Inflammatory macrophage treated with lipopolysaccharide for 4 hours (primary cell): Measurements from ENCODE around the gene DDIT4.
"Not testable (repeated sequence)": the region's sequence is repeated elsewhere in the genome, so short reads cannot be mapped to it uniquely, and the experiment has no call there.

Source experiments
- DNase-seq: peaks from one replicate; pipeline ENCODE4 v3.0.0-alpha.2; 2020

Gene DDIT4

GRCh38 chr10:72273410-72274212 lies at the start of gene DDIT4:
DDIT4 (plus strand) TSS chr10:72273924; CDS start chr10:72274217, 293 bp downstream.
- DNase-seq = peak; percentile 99

DNA sequence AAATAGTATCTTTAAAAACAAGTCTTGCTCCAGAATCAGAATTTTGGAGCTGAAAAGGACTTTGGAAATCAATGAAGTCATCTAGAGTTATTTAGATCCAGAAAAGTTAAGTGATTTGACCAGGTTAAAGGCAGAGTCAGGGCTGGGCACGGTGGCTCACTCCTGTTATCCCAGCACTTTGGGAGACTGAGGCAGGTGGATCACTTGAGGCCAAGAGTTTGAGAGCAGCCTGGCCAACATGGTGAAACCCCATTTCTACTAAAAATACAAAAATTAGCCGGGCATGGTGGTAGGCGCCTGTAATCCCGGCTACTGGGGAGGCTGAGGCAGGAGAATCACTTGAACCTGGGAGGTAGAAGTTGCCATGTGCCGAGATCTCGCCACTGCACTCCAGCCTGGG lies 49.5 kb upstream of the DDIT4 start:
- not testable (repeated sequence) for DNase-seq

DNA sequence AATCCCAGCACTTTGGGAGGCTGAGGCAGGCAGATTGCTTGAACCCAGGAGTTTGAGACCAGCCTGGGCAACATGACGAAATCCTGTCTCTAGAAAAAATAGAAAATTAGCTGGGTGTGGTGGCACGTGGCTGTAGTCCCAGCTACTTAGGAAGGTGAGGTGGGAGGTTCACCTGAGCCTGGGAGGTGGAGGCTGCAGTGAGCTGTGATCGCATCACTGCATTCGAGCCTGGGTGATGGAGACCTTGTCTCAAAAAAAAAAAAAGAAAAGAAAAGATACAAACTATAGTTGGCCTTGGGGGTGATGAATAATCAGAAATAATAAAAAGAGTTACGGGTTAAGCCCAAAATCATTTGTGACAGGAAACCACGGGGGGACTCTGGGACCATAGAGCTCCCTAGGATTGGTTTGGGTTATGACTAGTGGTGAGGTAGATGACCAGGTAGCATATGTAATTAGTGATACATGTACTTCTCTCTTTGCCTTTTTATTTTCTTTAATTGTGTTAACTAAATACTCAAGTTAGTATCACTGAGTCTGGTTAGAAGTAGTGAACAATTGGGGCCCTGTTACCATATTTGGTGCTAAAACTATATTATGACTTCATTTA lies 47.2 kb upstream of the DDIT4 start:
- no peak for DNase-seq

DNA sequence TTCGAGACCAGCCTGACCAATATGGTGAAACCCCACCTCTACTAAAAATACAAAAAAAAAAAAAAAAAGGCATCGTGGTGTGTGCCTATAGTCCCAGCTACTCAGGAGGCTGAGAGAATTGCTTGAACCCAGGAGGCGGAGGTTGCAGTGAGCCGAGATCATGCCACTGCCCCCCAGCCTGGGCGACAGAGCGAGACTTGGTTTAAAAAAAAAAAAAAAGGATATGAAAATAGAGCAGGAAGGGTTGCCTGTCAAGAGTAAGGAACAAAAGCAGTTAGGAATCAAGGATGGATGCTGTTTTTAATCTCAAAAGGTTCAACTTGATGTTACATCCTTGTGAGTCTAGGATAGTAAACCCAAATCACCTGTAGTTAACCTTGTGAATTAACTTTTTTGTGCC lies 45.9 kb upstream of the DDIT4 start:
- no peak for DNase-seq

DNA sequence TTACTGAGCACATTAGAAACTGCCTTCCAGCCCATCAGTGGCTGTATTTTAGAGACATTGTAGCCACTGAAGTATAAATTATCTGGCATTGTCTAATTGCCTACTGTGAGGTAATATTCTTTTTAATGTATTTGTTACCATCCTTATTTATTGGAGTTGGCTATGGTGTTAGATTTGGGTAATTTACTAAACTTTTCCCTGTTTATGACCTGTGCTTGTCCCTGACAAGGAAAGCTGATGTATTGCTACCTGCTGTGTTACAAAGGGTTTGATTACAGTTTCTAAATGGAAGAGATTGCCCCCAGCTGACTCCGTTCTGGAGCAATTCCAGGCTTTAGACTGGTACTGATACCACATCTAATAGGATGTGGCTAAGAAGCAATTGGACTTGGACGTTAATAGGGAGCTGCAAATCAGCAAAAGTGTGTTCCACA lies 45.4 kb upstream of the DDIT4 start:
- no peak for DNase-seq

- DNase-seq = peak; percentile 39
These were observed 44.2 kb upstream of the DDIT4 start for GRCh38 chr10:72229261-72230251.

GRCh38 chr10:72233621-72234020 lies 40.1 kb upstream of the DDIT4 start:
- no peak for DNase-seq

DNA sequence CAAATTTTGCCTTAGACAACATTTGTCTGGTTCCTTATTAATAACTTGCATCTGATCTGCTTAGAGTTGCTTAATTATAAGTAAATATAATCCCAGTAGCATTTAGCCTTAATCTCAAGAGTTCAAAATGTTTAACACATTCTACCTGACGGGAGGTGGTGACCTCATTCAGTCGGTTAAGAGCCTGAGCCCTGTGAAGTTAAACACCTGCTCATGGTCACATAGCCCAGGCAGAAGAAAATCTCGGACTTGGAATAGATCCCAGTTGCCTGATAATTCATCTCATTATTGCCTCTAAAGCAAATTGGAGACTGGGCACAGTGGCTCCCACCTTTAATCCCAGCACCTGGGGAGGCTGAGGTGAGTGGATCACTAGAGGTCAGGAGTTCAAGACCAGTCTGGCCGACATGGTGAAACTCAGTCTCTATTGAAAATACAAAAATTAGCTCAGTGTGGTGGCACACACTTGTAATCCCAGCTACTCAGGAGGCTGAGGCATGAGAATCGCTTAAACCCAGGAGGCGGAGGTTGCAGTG lies 39.1 kb upstream of the DDIT4 start:
- no peak for DNase-seq

GRCh38 chr10:72235544-72236279 lies 38.0 kb upstream of the DDIT4 start:
- no peak for DNase-seq

DNA sequence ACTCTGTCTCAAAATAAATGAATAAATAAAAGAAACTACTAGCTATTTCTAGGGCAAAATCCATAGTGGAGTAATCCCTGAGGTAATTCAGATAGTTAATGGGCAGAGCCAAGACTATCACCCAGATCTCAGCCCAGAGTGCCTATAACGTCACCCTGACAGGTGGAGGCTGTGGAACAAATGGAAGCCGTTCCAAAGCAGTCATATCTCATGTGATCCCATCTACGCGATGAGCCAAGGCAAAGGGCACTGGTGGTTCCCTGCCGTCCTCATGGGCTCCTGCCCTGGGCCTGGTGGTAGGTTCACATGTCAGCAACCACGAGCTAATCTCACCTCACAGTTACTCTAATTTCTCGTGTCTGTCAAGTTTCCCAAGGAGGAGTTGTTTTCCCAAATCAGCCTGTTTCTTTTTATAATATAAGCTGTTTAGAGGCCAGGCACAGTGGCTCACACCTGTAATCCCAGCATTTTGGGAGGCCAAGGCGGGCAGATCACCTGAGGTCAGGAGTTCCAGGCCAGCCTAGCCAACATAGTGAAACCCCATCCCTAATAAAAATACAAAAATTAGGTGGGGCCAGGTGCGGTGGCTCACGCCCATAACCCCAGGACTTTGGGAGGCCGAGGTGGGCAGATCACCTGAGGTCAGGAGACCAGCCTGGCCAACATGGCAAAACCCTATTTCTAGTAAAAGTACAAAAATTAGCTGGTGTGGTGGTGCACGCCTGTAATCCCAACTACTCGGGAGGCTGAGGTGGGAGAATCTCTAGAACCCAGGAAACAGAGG lies 35.1 kb upstream of the DDIT4 start:
- DNase-seq = no peak

GRCh38 chr10:72239409-72239808 lies 34.3 kb upstream of the DDIT4 start:
- peak; percentile 55 for DNase-seq

GRCh38 chr10:72240371-72240770 lies 33.4 kb upstream of the DDIT4 start:
- DNase-seq = no peak

DNA sequence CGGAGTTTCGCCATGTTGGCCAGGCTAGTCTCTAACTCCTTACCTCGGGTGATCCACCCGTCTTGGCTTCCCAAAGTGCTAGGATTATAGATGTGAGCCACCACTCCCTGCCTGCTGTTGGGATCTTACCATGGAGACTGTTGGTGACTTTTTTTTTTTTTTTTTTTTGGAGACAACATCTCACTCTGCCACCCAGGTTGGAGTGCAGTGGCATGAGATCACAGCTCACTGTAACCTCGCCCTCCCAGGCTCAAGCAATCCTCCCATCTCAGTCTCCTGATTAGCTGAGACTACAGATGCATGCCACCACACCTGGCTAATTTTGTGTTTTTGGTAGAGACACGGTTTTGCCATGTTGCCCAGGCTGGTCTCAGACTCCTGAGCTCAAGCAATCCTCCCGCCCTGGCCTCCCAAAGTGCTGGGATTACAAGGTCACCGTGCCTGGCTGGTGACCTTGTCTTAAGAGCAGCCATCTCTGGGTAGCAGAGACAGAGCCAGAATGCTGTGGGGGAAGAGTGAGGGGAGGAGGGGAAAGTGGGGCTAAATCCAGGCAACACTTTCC lies 32.0 kb upstream of the DDIT4 start:
- no peak for DNase-seq

GRCh38 chr10:72242675-72243074 lies 31.0 kb upstream of the DDIT4 start:
- DNase-seq = peak; percentile 72

DNA sequence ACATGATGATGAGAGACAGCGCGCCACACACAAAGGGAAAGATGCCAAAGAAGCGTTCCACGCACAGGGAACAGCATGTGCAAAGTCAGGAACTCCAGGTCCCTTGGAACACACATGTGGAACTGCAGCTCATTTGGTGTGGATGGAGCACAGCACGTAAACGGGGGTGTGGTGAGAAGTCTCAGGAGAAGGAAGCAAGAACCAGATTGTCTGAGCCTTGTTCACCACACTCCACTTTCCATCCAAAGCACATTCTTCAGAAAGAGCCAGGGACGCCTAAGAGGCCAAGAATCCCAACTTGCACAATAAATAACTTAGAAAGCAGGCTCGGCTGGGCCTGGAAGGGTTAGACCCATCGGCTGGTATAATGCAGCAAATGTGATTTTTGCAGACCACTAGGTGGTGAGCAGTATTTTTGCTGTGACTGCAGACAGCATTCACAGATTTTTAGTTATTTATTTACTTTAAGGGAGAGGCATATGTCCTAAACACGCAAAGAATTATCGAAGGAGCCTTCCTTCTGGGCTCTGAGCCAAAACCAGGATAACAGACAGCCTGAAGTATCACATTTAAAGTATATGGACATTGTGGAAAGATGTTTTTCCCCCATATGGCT lies 29.8 kb upstream of the DDIT4 start:
- DNase-seq = no peak

- no peak for DNase-seq
These were observed 29.1 kb upstream of the DDIT4 start for GRCh38 chr10:72244573-72245038.

DNA sequence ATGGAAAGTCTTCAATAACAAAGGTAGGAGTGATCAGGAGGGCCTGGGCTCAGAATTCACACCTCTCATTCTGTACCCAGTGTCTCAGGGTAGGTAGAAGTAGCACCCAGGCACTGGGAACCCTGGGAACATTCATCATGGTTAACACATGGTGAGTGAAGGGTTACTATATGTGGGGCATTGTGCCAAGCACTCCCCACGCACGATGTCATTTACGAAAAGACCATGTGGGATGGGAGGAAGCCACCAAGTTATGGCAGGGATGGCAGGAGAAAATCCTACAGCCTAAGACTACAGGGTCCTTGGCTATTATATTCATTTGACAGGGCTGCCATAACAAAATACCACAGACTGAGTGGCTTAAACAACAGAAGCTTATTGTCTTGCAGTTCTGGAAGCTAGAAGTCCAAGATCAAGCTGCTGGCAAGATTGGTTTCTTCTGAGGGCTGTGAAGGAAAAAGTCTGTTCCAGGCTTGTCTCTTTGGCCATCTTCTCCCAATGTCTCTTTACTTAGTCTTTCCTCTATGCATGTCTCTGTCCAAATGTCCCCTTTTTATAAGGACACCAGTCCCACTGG lies 27.7 kb upstream of the DDIT4 start:
- peak; percentile 37 for DNase-seq

DNA sequence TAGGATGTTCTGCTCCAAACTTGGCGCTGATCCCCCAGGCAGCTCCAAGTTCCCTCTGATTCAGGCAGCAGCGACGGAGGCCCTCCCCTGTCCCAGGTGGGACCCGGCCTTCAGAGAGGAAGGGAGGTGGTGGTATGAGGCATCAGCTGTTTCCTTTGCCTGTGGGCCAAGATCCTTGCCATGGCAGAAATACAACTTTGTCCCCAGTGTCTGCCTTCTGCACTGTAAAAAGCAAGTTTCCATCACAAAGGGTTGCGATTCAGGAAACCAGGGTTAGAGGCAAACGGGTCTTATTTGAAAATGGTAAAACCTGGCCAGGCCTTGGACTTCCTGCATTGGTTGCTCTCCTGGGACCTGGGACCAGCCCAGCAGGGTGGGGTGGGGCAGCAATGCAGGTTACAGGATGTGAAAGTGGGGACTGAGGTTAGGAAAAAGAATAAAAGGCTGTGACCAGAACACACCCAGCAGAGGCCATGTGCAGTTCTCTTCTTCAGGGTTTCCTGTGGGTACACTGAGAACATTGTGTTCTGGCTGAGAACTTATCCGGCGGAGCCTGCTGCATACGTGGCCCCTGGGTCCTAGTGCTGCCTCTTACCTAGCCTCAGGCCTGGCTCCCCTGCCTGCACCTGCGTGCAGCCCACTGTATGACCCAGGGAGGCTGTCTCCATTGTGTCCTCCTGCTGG lies 25.1 kb upstream of the DDIT4 start:
- no peak for DNase-seq

DNA sequence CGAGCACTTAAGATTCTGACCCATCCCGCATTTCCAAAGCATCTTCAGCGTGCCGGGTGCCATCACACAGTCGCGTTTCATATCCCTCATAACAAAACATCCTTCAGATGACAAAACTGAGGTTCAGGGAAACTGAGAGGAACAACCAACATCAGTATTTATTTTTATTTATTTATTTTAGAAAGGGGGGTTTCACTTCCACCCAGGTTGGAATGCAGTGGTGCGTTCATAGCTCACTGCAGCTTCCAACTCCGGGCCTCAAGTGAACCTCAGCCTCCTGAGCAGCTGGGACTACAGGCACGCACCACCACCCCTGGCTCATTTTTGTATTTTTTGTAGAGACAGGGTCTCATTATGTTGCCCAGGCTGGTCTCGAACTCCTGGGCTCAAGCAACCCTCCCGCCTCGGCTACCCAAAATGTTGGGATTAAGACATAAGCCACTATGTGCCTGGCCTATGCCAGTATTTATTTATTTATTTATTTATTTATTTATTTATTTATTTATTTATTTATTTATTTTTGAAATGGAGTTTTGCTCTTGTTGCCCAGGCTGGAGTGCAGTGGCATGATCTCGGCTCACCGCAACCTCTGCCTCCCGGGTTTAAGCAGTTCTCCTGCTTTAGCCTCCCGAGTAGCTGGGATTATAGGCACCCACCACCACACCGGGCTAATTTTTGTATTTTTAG lies 24.4 kb upstream of the DDIT4 start:
- not testable (repeated sequence) for DNase-seq
